GM18498 (cell line): ENCODE data around the gene COL6A3.
"Not testable (repeated sequence)": the region's sequence is repeated elsewhere in the genome, so short reads cannot be mapped to it uniquely, and the experiment has no call there.

ENCODE experiments used
- ATAC-seq: cut with Tn5 transposase; IDR thresholded peaks from one replicate; pipeline ENCODE4 v1.9.1; 2021; ENCODE audit warnings: mild to moderate bottlenecking, moderate library complexity; ENCODE audit not compliant: unreplicated experiment

COL6A3 gene

DNA sequence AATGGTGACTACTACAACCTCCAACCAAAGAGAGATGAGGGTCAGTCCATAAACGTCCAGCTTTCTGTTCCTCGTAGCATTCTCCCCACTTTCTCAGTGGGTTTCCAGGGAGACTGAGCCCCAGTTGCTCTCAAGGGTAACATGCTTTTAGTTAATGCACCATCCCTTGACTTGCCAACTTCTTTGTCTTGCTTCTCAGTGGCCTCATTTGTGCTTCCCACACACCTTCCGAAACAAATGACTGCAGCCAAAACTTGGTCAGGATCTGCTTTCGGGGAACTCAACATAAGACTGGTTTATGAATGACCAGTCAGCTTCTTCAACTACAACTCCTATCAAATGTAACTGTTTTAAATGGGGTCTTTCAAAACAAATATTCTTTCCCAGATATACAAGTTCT is 94.1 kb downstream of the COL6A3 start:
- ATAC-seq: no peak

DNA sequence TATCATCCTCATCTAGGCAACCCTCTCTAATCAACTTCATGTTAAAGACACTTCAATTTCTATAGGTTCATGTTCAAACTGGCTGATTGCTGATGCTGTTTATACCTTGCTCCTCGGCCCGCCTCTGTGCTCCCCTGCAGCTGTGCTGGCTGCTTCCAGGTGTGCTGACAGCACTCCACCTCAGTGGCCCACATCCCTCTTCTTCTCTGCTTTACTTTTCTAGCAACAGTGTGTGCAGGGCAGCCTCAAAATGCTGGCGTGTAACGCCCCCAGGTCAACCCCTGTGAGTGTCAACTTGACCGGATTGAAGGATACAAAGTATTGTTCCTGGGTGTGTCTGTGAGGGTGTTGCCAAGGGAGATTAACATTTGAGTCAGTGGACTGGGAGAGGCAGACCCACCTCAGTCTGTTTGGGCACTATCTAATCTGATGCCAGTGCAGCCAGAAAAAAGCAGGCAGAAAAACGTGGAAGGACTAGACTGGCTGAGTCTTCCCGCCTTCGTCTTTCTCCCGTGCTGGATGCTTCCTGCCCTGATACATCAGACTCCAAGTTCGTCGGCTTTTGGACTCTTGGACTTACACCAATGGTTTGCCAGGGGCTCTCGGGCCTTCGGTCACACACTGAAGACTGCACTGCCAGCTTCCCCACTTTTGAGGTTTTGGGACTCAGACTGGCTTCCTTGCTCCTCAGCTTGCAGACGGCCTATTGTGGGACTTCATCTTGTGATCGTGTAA is 94.7 kb downstream of the COL6A3 start:
- ATAC-seq: no peak

DNA sequence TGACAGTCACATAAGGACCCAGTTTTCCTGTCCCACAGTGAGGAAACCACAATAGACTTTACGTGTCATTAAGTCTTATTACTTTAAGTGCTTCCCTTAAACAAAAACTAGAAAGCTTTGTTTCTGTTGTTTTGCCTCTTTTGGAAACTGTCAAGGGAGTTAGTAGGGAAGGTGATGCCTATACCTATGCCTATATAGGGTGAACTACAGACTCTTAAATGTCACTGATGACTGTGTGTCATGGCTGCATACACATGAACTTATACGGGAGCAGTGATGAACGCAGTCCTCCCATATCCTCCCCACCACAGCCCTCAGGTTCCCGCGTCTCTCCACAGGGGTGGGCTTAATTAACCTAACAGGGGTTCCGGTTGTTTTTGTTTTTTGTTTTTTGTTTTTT is 97.6 kb downstream of the COL6A3 start:
- ATAC-seq: no peak

DNA sequence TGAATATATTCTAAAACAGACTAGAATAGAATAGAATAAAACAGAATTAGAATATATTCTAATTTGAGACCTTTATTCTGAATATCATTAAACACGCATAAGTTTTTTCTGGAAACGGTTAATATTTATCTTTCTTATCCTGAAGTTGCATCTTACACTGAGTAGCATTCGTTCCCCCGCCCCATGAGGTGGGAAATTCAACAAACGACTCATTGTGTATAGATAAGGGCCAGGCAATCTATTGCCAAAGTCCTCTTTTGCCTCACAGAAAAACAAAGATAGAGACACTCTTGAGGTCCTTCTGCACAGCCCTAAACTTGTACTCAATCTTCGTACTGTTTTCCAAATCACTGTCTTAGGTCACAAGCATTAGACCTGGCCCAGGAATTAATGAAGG is 98.1 kb downstream of the COL6A3 start:
- ATAC-seq: no peak

DNA sequence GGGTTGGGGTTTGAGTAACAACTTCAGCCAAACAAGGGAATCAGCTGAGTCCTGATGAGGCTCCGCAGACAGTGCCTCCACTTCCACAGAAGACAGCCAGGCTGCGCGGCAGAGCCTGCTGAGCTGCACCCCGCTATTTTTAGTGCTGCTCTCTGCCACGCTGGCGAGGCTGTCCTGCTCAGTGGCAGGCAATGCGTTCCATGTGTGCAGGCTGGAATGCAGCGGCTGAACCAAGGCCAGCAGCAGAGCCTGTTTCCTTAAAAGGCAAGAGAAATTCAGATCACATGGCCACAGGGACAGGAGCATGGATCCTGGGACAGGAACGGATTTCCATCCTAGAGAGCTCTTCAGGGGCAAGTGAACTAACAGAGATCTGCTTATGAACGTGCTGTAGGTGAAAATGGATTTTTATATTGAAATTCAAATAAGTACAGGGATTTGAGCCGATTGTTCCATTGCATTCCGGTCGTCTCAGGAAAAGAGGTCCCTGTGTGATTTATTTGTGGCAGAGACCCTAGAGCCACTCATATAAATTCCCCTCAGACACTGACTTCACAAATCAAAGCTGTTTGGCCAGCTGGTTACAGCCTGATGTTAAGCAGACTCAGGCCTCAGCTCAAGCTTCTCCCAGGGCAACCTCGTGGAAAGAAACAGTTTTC is 98.7 kb downstream of the COL6A3 start:
- no peak for ATAC-seq

DNA sequence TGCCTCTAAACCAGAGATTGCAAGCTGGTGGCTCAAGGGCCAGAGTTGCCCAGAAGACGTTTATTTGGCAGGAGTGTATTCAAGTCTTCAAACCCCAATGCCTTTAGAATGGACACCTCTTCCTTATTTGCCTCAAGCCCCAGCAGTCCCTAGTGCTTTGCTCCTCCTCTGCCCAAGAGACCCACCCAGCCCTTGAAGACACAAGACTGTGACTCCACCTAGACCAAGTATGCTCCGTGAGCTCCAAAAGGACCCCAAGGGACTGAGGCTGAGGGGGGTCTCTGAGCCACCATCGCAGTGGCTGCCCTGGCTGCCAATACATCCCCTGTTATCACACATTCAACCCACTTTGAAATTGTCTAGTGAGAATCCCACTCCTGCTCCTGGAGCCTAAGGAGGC is 99.3 kb downstream of the COL6A3 start:
- ATAC-seq: no peak

DNA sequence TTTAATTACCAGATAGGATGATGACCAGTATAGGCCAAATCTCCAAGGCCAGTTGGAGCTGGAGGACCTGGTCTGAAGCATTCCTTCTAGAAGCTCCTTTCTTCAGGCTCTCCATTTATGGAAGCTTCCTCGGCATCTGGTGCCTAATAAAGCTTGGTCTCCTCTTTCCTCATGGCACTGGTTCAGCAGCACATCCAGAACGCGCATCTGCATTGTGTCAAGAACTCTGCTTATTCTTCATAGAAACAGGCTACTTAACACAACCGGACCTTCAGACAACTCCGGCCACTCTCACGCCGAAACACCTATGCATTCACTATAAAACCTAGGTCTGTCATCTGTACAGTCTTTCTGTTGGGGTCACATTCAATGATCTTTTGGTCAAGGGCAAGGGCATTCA is 99.8 kb downstream of the COL6A3 start:
- ATAC-seq: no peak

DNA sequence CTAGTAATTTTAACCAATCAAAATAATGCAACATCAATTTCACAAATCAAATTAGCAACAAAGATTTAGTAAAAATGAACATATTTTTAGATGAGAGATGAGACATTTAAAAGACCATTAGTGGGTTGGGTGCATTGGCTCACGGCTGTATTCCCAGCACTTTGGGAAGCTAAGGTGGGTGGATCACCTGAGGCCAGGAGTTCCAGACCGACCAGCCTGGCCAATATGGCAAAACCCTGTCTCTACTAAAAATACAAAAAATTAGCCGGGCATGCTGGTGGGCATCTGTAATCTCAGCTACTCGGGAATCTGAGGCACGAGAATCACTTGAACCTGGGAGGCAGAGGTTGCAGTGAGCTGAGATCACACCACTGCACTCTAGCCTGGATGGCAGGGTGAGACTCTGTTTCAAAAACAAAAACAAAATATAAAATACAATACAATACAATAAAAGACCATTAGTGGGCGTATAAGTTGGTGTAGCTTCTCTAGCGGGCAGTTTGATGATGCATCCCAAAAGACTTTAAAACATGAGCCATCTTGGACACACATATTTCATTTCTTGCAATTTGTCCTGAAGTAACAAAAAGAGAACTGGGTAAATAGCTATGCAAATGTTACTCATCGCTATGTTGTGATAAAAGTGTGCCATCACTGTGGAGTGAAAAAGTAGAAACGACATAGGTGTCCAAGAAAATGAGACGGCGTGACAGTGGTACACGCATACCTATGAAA is 101.8 kb downstream of the COL6A3 start:
- ATAC-seq: no peak

DNA sequence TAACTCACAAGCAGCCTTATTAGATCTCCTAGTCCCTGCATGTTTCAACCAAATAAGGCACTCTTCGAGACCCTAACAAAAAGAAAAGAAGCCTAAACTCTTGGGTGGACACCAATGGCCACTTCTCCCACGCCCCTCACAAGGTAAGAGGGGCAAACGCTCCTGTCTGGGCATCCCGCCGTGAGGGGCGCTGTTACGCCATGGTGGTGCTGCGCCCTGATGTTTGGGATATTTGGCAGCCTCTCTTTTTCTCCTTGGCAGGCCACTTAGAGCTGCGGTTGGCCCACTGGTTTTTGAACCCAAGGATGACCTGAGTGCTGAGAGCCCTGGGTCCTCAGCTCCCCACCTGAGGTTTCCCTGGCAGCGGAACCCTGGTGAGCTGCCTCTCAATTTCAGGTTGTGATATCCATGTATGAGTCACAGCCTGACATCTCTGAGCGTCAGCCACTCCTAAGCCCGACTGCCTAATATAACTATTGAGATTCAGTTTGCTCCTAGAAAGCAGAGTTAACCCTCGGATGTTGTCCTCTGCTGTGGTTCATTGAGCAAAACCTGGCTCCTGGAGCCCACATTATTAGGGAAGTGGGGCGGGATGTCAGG is 103.3 kb downstream of the COL6A3 start:
- no peak for ATAC-seq

DNA sequence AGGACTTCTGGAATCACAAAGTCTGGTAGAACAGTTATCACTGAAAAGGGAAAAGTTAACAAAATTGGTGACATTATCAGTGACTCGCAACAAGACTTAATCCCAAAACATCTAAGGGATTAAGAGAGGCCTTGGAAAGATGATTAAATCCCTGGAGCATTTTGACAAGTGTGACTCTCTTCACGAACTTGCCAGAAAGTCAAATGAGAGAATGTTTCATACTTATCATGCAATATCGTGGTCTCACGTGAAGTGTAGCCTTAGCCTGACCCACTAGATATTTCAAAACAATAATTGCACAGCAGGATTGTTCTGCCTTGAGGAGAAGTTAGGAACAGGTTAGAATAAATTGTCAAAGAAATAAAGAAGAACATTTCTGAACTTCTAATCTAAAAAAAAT is 104.5 kb downstream of the COL6A3 start:
- ATAC-seq: no peak

DNA sequence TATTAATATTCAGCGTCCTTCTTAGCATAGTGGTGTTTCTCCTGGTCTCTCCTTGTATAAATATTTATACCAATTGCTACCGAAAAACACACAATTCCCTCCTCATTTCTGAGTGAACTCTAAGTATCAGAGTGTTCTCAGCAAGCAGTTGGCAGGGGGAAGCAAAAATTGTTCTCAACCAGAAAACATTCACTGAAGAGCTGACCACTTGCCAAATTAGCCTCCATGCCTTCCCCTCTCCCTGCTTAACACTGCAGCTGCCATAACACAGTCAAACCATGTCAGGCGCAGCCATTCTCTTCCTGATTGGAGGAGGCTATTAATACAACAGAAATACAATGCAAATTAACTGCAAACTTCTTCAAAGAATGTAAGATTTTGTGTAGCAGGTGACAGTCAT is 105.0 kb downstream of the COL6A3 start:
- ATAC-seq: no peak

DNA sequence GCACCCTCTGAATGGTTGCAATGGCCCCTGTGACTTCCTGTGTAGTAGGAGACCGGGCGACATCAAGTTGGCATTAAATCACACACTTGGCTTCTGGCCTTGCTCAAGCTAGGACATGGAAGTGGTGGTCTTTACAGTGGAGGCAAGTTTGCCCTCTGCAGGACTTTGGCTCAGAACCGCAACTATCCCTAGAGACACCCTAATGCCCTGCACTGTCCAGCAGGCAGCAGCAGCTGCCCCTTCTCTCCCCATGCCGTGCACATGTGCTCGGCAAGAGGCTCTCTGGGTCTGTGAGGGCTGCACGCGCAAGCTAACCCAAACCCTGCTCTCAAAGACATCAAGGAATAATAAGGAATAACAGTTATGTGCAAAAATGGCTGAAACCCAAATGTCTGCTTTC is 106.5 kb downstream of the COL6A3 start:
- no peak for ATAC-seq

DNA sequence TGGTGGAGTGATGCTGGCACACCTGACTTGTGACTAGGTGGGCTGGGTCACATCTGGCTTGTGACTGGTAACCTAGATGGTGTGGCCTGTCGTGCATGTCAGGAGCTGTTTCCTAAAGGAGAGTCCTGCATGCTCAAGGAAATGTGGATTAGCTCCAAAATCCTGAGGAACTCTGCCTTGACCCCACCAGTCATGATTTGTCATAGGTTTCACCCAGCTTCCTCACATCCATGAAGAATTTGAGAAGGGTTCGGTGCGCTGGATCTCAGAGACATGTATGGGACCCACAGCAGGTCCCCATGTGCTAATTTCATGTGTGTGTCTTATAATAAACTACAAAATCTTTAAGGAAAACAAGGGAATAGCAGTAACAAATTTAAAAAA is 107.2 kb downstream of the COL6A3 start:
- no peak for ATAC-seq

DNA sequence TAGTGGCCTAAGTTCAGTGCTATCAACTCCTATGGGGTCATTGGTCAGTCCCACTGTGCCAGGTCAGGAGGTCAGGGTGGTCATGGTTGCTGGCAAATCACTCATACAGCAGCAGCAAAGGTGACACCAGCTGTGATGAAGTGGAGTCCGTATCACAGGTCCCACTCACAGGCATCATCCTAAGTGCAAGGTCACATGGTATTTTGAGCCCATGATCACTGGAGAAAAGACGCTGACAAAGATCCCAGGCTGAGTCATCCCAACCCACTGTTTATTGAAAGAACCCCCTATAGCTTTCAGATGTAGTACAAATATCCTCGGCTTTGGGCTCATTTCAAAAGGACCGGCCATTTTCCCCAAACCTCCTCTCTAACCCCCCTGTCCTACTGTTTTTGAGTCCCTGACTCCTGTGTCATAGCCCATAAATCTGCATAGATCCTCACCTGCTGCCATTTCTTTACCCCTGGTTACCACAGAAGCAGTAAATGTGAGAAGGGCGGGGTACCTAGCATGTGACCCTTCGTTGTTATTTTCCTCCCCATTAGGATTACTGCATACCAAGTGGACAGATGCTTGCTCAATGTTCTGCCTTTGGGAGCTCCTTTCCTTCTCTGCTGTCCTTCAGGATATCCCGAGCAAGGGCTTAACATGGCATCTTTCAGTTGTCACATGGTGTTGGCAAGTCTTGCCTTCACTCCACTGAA is 107.7 kb downstream of the COL6A3 start:
- ATAC-seq: no peak

DNA sequence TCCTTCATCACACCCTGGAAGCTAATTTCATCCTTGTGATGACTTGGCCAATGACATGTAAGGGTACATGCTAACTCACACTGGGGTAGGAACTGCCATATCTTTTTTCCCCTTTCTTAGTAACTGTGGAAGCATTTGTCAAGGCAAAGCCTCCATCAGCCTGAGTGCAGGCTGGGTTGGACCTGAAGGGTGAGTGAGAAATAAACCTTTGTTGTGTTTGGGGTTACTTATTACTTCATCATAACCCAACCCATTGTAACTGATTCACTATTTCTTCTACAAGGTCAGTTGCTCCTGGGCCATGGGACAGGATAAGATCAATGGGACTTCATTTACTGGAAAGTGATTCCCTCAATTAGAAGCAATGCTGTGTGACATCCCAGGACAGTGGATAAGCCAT is 108.4 kb downstream of the COL6A3 start:
- ATAC-seq: no peak

DNA sequence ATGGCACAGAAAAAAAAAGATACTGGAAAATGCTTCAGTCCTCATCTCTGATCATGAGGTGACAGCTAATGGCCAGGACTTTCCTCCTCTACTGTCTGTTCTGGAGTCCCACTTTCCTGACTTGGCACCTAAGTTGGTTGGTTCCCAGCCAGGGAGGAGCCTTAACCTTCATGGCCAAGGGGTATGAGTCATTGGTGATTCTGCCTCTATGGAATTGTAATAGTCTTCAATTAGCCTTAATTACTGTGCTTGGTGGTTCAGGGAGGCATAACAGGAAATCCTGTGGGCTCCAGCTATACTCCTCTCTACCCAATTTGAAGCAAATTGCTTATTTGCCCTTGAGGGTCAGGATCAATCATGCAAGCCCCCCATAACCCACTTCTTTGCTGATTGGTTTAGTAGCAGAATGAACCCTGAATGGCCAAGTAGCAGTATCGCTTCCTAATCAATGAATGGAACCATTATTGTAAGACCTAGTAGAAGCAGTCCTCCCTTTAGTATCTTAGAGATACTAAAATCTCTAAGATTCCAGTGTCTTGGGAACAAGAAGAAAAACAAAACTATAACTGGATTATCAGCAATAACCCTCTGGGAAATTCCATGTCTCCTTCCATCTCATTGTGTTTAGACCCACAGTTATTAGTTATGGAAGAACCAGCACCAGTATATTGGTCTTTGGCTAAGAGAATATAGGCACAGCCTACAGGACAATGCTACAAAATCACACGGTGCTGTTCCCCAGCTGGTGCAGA is 109.0 kb downstream of the COL6A3 start:
- ATAC-seq: no peak

DNA sequence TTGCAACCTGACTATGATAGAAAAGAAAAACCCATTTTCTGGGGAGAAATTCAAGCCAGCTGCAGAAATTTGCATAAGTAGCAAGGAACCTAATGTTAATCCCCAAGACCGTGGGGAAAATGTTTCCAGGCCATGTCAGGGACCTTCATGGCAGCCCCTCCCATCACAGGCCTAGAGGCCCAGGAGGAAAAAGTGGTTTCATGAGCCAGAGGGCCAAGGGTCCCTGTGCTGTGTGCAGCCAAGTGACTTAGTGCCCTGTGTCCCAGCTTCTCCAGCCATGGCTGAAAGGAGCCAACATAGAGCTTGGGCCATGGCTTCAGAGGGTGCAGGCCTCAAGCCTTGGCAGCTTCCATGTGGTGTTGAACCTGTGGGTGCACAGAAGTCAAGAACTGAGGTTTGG is 110.7 kb downstream of the COL6A3 start:
- not testable (repeated sequence) for ATAC-seq

DNA sequence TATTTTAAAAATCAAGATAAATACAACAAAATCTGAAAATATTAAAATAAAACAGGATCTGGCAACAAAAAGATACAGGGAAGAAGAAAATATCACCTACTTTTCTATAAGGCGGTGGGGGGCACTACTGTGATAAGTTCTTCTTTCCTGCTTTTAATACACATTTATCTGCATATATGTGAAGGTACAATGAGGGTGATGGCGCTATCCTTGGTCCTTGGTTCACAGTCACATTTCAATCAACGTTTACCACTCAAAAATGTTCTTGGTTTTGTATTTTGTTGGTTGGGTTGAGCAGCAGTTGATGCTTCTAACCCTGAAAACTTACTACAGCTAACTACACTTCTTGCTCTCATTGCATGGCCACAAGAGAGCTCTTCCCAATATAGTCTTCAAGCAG is 112.4 kb downstream of the COL6A3 start:
- ATAC-seq: no peak

DNA sequence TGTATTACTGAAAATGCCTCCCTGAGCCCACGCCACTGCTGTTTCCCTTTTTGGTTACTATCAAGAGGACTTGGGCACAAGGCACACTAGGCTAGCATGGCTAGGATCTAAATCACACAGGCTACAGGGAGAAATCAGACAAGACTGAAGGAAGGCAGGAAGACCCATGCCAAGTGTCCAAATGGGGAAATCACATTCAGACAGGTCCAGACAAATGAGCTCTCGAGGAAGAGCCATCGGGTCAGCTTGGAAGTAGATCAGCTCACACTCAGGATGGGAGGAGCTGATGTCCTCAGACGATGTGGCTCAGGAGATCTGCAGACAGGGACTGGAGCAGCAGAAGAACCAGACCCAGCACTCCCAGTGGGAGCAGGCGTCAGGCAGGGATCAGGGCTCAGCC is 113.2 kb downstream of the COL6A3 start:
- no peak for ATAC-seq

DNA sequence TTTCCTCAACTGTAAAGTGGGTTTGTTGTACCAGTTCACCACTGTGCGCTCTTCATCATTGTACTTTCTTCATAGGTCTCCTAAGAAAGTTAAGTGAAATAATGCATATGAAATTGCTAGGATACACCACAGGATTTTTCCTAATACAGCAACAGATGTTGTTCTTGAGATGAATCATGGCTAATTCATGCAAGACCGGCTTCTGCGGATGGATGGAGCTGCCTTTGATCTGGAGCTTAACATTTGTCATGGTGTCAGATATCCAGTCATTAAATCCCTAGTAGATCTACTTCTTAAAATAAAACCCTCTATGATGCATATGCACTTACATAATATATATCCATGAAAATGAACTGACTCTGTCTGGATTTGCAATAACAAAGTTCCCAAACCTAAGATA is 114.1 kb downstream of the COL6A3 start:
- ATAC-seq: no peak
